GM19467 (cell line): ENCODE results near the gene PRKN.

ENCODE experiments used
- ATAC-seq: cut with Tn5 transposase; IDR thresholded peaks from one replicate; pipeline ENCODE4 v1.9.1; 2021; ENCODE audit warnings: mild to moderate bottlenecking, moderate library complexity; ENCODE audit not compliant: unreplicated experiment

PRKN gene

GRCh38 chr6:162620073-162620472, 107.5 kb downstream of the PRKN start:
- ATAC-seq = no peak

GRCh38 chr6:162618448-162619002, 109.0 kb downstream of the PRKN start:
- ATAC-seq = no peak

DNA sequence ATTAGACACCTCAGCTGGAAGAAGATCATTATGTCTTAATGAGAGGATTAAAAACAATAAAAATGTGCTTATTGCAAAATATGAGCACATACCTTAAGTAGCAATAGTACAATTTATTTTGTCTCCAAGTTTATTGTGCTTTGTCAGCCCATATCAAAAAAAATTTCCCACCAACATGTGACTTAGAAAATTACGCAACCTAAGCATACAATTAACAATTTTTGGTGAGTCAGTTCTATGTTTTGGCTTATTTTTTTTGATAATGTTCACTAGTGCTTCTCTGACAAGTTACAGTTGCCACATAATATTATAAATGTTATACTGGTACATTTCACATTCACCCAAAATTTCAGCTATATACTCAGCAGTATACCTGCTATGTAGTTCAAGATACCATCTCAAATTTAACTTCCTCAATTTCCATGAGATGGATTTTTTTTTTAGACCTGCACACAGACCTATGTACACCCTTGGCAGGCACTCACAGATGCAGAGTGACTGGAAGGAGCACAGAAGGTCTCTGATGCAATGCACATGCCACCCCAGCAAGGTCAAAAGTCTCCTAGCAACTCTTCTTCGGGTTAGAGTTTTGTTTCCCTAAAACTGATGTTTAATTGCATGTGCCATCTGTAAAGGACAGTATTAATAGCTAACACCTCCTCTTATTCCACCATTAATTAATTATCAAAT, 112.4 kb downstream of the PRKN start:
- no peak for ATAC-seq

- ATAC-seq = no peak
Measured at GRCh38 chr6:162613310-162613709, 114.3 kb downstream of the PRKN start.

- ATAC-seq = no peak
Measured at GRCh38 chr6:162612613-162613012, 115.0 kb downstream of the PRKN start.

DNA sequence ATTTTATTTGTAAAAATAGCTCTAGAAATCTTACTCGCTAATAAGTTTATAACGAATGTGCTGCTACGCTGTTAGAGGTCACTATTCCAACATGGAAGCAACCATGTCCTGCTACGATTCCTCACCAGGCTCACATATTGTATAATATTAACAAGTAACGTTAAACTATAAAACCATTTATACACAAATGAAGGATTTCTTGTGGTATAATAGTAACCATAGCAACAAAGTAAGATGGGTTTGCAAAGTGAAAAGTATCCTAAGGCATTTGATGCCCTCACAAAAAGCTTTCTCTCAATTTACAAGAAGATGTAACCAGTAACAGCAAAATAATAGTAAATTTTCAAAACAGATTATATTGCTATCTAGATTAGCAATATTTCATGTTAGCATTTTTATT, 117.2 kb downstream of the PRKN start:
- no peak for ATAC-seq

DNA sequence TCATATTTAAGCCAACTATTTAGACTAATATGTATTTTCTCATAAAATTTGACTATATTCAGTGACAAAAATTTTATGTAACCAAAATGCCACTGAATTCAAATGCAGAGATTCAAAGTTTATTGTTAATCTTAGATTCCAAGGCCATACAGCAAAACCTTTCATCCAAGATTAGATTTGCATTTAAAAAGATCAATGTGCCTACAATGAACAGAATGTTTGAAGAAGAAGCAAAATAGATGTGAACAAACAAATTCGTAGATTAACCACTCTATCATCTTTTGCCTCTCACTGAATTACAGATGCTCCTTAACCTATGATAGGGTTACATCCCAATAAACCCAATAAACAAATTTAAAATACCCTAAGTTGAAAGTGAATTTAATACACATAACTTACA, 121.7 kb downstream of the PRKN start:
- ATAC-seq = no peak

- ATAC-seq = no peak
Measured at GRCh38 chr6:162603231-162604015, 124.1 kb downstream of the PRKN start.

DNA sequence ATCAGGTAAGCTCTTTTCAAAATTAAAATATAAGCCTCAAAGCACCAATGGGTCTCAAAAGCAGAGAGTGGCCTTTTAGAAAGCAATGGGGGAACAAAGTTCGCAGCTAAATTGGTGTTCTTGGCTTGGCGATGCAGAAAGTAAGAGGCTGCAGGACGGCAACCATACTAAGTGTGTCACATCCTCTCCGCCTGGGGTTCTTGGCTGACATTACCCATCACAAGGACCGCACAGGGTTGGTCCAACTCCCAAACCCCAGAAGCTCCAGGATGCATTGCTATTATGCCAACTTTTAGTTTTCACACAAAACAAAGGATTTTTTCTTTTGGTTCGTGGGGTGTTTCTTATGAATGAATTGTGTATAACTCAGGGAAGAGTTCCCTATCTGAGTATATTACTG, 124.8 kb downstream of the PRKN start:
- no peak for ATAC-seq

DNA sequence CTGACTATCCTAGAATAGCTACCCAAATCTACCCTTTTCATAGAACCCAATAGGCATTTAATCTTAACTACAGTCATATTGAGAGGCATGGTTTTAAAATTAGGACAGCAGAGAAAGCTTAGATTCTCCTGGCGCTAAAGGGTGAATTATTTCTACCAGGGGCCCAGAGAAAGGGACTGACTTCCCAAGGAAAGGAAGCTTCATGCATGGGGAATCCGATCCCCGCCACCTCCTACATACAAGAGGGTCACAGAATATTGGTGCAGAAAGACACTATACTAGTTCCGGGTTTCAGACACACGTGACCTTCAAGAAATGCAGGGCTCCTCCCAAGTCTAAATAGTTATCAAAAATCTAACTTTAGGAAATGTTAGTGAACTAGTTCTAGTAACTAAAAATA, 130.9 kb downstream of the PRKN start:
- ATAC-seq = no peak

- ATAC-seq = no peak
Measured at GRCh38 chr6:162591517-162591916, 136.0 kb downstream of the PRKN start.

GRCh38 chr6:162581988-162582780, 145.4 kb downstream of the PRKN start:
- ATAC-seq = no peak

- ATAC-seq = no peak
Measured at GRCh38 chr6:162580619-162581018, 146.9 kb downstream of the PRKN start.

GRCh38 chr6:162576016-162576415, 151.6 kb downstream of the PRKN start:
- ATAC-seq = no peak

- no peak for ATAC-seq
Measured at GRCh38 chr6:162572240-162572639, 155.3 kb downstream of the PRKN start.

GRCh38 chr6:162568266-162568665, 159.3 kb downstream of the PRKN start:
- no peak for ATAC-seq

GRCh38 chr6:162562041-162562440, 165.5 kb downstream of the PRKN start:
- ATAC-seq = no peak

- no peak for ATAC-seq
Measured at GRCh38 chr6:162560891-162561290, 166.7 kb downstream of the PRKN start.

DNA sequence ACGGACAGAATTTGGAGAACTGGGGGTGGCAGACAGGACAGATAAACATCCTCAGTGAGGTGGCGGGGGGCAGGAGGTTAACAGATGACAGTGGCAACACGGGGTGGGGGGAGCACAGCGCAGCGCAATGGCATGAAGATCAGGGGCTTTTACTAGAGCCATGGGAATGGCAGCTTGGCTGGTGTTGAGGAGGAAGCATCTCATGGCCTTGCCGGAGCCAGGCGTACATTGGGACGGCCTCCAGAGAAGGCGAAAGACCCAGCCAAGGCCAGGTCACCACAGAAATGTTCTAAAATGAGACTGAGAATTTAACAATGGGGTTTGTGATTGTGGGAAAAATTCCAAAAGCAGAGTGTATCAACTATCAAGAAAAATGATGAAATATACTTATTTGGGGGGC, 173.0 kb downstream of the PRKN start:
- ATAC-seq = no peak

- ATAC-seq = no peak
Measured at GRCh38 chr6:162546905-162547304, 180.7 kb downstream of the PRKN start.

- no peak for ATAC-seq
Measured at GRCh38 chr6:162543221-162543620, 184.3 kb downstream of the PRKN start.
